Cardiac muscle cell (in vitro differentiated cells and primary cell): ENCODE results near the gene PRRC2B. TPM values are rescaled to one million over a fixed set of nuclear protein-coding genes. Genes with fewer than 3 reads are reported as not detected.

Experiments
- DNase-seq, 2 donors: peaks; one replicate each; pipeline versions ENCODE4 v3.0.0 to v3.0.0-alpha.2; 2010 to 2017; ENCODE audit warnings: low read depth in 1 of 2, low spot score in 1 of 2
- H3K27ac ChIP-seq: fragments of 200-600 bp; sonication (generic); 2 replicates; pipeline ENCODE4 v1.5.1; 2016
- H3K27me3 ChIP-seq: fragments of 200-600 bp; sonication (generic); 2 replicates; pipeline ENCODE4 v1.6.0; 2016; ENCODE audit warnings: control low read depth
- H3K36me3 ChIP-seq: fragments of 200-600 bp; sonication (generic); 2 replicates; pipeline ENCODE4 v1.5.1; 2016; ENCODE audit warnings: control low read depth
- H3K4me1 ChIP-seq: fragments of 200-600 bp; sonication (generic); 2 replicates; pipeline ENCODE4 v1.8.1; 2017; ENCODE audit warnings: low read depth, mild to moderate bottlenecking, mixed run types
- H3K4me3 ChIP-seq: fragments of 200-600 bp; sonication (generic); 2 replicates; pipeline ENCODE4 v1.5.1; 2016; ENCODE audit warnings: mild to moderate bottlenecking
- H3K9me3 ChIP-seq: fragments of 200-600 bp; sonication (generic); 2 replicates; pipeline ENCODE4 v1.5.1; 2017; ENCODE audit warnings: low read depth, mild to moderate bottlenecking, control low read depth
- polyA plus RNA-seq: library from polyadenylated mRNA; unstranded; fragments of >200 nt; fragmentation: Nextera tagmentation; extraction: Ambion mirVana; gene quantifications from 2 replicates; pipeline ENCODE4 v1.2.1, GENCODE V29; 2016
- total RNA-seq: library from RNA; depleted of rRNA; stranded (reverse); fragments of >200 nt; gene quantifications from 2 replicates; pipeline ENCODE4 v1.2.3, GENCODE V29; 2016
- TF ChIP-seq, protein P1 (sequence below): IDR thresholded peaks from 2 replicates; pipeline ENCODE4 v1.5.1; 2012; ENCODE audit warnings: low read depth, mild to moderate bottlenecking, low read length

Gene PRRC2B
- total and polyA plus RNA-seq, 2 experiments from 2014 or later = 71.1 to 259 TPM

DNA sequence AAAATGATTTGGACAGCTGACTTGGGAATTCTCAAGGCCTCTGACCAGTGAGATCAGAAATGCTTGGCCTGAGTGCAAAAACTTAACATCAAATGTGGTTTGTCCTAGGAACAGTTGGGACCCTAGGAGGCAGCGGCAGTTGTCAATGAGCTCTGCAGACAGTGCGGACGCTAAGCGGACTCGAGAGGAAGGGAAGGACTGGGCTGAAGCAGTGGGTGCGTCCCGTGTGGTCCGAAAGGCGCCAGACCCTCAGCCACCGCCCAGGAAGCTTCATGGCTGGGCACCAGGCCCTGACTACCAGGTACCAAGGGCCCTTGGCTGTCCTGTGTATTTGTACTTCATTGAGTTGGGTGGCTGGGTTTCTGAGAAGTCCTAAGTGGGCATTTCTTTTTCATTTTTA is 65.2 kb downstream of the PRRC2B start:
- Histone ChIP-seq H3K9me3 (no peaks in the 10 kb centered on the region), H3K4me3 (no peak overlapping the region), H3K27me3 (no peaks in the 10 kb centered on the region), H3K27ac (no peak overlapping the region), H3K4me1 (no peaks in the 10 kb centered on the region), H3K36me3 (peaks cover 67% of the 10 kb centered on the region)
- TF ChIP-seq, protein P1, sequence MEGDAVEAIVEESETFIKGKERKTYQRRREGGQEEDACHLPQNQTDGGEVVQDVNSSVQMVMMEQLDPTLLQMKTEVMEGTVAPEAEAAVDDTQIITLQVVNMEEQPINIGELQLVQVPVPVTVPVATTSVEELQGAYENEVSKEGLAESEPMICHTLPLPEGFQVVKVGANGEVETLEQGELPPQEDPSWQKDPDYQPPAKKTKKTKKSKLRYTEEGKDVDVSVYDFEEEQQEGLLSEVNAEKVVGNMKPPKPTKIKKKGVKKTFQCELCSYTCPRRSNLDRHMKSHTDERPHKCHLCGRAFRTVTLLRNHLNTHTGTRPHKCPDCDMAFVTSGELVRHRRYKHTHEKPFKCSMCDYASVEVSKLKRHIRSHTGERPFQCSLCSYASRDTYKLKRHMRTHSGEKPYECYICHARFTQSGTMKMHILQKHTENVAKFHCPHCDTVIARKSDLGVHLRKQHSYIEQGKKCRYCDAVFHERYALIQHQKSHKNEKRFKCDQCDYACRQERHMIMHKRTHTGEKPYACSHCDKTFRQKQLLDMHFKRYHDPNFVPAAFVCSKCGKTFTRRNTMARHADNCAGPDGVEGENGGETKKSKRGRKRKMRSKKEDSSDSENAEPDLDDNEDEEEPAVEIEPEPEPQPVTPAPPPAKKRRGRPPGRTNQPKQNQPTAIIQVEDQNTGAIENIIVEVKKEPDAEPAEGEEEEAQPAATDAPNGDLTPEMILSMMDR = no peak
- no peak for DNase-seq

DNA sequence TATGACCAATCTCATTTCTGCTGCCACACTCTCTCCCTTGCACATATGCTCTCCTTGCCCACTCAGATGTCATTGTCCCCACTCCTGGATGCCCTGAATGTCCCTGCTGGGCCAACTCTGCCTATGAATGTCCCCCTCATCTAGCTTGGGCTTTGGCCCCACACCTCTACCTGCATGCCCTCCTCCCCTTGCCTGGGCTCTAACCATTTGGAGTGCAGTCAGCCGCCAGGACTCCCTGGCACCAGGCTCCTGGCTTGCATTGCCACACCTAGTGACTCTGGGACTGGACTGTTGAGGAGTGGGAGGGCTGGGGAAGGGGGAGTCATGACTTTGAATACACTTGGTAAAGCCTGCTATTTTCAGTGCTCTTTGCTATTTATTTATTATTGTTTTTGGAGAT is 67.3 kb downstream of the PRRC2B start:
- Histone ChIP-seq H3K9me3 (no peaks in the 10 kb centered on the region), H3K4me1 (no peaks in the 10 kb centered on the region), H3K4me3 (no peak overlapping the region), H3K27me3 (no peaks in the 10 kb centered on the region), H3K27ac (no peak overlapping the region), H3K36me3 (peaks cover 75% of the 10 kb centered on the region)
- TF ChIP-seq, protein P1 = no peak
- DNase-seq = no peak

DNA sequence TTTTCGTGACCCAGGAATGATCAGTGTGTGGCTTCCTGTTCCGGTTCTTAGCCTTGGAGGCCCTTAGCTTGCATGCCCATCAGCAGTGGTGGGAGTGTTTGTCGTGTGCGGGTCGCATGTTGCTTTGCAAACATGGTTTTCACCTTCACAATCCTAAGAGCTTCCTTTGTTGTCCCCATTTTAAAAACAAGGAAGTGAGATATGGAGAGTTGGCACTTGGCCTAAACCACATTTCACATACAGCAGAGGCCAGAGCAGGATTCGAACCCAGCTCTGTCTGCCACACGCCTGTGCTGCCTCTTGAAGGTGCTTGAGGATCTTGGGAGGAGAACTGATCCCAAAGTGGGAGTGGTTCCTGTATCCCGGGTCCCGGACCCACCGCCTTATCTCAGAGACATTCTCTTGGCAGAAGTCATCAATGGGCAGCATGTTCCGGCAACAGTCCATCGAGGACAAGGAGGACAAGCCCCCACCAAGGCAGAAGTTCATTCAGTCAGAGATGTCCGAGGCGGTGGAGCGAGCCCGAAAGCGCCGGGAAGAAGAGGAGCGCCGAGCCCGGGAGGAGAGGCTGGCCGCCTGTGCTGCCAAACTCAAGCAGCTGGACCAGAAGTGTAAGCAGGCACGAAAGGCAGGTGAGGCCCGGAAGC is 70.6 kb downstream of the PRRC2B start:
- H3K27ac ChIP-seq = no peak overlapping the region
- TF ChIP-seq, protein P1 = no peak
- H3K4me1 ChIP-seq = no peaks in the 10 kb centered on the region
- H3K27me3 ChIP-seq = no peaks in the 10 kb centered on the region
- DNase-seq = peak in 1 of 2 donors; percentile 32
- H3K36me3 ChIP-seq = peaks cover 69% of the 10 kb centered on the region
- no peaks in the 10 kb centered on the region for H3K9me3 ChIP-seq
- H3K4me3 ChIP-seq = no peak overlapping the region

DNA sequence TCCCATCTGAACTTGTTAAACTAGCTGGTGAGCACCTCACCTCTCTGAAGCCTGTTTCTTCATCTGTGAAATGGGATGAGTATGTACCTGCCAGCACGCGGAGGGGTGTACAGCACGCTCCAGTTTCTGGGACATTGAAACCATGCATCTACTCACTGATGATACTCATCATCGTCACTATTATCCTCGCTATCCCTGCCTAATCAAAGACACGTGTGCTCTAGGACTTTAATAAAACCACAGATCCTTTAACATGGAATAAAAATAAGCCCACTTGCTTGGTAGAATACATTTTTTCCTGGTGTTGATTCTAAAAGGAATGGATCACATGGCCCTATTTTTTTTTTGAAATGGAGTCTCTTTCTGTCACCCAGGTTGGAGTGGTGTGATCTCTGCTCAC is 71.5 kb downstream of the PRRC2B start:
- TF ChIP-seq, protein P1 = no peak
- Histone ChIP-seq H3K4me1 (no peaks in the 10 kb centered on the region), H3K4me3 (no peak overlapping the region), H3K27me3 (no peaks in the 10 kb centered on the region), H3K36me3 (peaks cover 71% of the 10 kb centered on the region), H3K27ac (no peak overlapping the region), H3K9me3 (no peaks in the 10 kb centered on the region)
- DNase-seq = no peak

DNA sequence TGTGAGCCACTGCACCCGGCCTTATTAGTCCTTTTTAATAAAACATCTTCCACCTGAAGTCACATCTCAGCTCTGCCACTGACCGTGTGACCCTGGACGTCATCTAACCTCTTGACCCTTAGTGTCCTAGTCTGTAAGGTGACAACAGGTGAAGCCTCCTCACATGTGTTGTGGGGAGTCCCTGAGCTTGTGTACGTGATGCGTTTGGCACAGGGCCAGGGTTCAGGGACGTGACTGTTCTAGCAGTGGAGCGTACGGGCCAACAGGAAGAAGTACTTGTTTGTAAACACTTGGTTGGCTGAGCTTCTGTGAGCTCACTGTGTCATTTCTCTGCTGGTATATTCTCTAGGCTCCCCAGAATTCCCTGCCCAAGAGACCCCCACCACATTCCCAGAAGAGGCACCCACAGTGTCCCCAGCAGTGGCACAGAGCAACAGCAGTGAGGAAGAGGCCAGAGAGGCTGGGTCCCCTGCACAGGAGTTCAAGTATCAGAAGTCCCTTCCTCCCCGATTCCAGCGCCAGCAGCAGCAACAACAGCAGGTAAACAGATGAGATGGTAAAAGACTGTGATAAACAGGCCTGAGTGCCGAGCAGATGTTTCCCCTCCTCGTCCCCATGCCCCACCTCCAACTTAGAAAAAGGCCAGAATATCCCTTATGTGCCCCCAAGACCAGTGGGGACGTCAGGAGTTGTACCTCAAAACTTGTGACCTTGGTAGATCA is 73.5 kb downstream of the PRRC2B start:
- H3K9me3 ChIP-seq = no peaks in the 10 kb centered on the region
- no peaks in the 10 kb centered on the region for H3K4me1 ChIP-seq
- no peak overlapping the region for H3K4me3 ChIP-seq
- H3K27me3 ChIP-seq = no peaks in the 10 kb centered on the region
- TF ChIP-seq, protein P1 = no peak
- H3K36me3 ChIP-seq = peaks cover 77% of the 10 kb centered on the region
- no peak overlapping the region for H3K27ac ChIP-seq
- no peak for DNase-seq
